Measurements from ENCODE around the gene TTLL11. TPM values are rescaled to one million over a fixed set of nuclear protein-coding genes. Genes with fewer than 3 reads are reported as not detected.
"Not testable (repeated sequence)": the region's sequence is repeated elsewhere in the genome, so short reads cannot be mapped to it uniquely, and the experiment has no call there.

TTLL11 gene
- polyA plus RNA-seq, 3 donors from 2014 or later: 3.1 to 8.3 (median 5.6) TPM

DNA sequence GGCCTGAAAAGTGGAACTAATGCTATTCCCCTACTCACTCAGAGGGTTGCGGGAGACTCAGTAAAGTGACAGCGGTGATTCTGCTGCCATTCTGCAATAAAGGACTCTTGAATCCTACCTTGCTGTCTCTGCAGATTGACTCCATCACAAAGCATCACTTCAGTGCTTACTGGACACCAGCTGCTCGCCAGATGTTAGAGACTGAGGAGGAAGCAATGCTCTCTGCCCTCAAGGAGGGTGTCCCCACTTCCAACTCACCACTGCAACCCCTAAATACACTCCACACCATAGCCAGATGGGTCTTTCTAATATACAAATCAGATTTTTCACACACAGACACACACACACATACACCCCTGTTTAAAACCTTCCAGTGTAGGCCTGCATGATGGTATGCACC lies 21.4 kb downstream of the TTLL11 start:
- Mint-ChIP-seq H3K36me3 (peaks cover 0 to 8% (median 0%) of the 10 kb centered on the region in 3 donors), H3K9me3 (no peaks in the 10 kb centered on the region), H3K27me3 (ENCODE audit: low read depth in 3 of 3) (peaks cover 0 to 3% (median 2%) of the 10 kb centered on the region in 3 donors), H3K4me1 (peaks cover 0 to 4% of the 10 kb centered on the region in 2 donors), H3K4me3 (no peak overlapping the region), H3K27ac (no peak overlapping the region)
- DNase-seq: no peak

DNA sequence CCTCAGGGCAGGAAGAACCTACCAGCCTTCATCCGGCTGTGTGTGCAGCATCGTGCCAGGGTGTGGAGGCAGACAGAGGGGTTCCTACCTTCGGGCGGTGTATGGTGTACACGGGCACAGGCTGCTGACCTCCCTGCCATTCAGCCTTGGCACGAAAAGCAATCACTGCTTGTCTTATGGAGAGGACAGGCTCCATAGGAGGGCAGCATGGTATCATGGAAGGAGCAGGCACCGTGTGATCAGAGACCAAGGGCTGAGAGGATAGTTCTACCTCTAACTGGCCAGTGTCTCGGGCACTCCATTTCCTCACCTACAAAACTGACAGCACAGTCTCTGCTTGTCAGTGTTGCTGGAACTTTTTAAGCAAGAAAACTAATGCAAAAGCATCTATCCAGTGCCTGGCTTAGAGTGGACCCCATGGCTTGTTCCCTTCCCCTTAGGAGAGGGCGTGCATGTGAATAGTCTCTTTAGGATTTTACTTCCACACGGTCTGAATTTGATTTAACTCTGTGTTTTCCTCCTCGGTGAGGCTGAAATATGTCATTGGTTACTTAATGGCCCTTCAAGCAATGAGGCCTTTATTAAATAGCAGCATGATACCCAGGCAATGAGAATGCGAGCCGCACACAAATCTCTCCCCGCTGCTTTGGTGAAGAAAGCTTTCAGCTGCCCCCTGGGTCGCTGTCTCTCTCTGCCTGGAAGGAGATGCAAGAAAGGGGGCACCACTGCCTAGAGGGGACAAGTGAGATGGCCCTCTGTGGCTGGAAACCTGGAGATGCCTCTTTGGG lies 22.2 kb downstream of the TTLL11 start:
- DNase-seq: no peak
- H3K36me3 Mint-ChIP-seq: peaks cover 0 to 4% (median 0%) of the 10 kb centered on the region in 3 donors
- H3K27ac Mint-ChIP-seq: no peak overlapping the region
- H3K9me3 Mint-ChIP-seq: no peaks in the 10 kb centered on the region
- no peak overlapping the region for H3K4me3 Mint-ChIP-seq
- peaks cover 8 to 11% of the 10 kb centered on the region in 2 donors for H3K4me1 Mint-ChIP-seq
- peaks cover 0 to 4% (median 3%) of the 10 kb centered on the region in 3 donors for H3K27me3 Mint-ChIP-seq (ENCODE audit: low read depth in 3 of 3)

DNA sequence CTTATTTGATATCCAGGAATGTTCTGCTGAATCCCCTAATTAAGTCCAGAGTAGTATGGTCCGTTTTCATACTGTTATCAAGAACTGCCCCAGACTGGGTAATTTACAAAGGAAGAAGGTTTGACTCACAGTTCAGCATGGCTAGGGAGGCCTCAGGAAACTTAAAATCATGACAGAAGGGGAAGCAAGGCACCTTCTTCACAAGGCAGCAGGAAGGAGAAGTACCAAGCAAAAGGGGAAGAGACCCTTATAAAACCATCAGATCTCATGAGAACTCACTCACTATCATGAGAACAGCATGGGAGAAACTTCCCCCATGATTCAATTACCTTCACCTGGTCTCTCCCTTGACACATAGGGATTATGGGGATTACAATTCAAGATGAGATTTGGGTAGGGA lies 26.4 kb downstream of the TTLL11 start:
- not testable (repeated sequence) for H3K27me3 Mint-ChIP-seq (ENCODE audit: low read depth in 3 of 3); H3K27ac Mint-ChIP-seq; H3K4me3 Mint-ChIP-seq; H3K36me3 Mint-ChIP-seq; DNase-seq; H3K9me3 Mint-ChIP-seq
- H3K4me1 Mint-ChIP-seq: peaks cover 12 to 17% of the 10 kb centered on the region in 2 donors

DNA sequence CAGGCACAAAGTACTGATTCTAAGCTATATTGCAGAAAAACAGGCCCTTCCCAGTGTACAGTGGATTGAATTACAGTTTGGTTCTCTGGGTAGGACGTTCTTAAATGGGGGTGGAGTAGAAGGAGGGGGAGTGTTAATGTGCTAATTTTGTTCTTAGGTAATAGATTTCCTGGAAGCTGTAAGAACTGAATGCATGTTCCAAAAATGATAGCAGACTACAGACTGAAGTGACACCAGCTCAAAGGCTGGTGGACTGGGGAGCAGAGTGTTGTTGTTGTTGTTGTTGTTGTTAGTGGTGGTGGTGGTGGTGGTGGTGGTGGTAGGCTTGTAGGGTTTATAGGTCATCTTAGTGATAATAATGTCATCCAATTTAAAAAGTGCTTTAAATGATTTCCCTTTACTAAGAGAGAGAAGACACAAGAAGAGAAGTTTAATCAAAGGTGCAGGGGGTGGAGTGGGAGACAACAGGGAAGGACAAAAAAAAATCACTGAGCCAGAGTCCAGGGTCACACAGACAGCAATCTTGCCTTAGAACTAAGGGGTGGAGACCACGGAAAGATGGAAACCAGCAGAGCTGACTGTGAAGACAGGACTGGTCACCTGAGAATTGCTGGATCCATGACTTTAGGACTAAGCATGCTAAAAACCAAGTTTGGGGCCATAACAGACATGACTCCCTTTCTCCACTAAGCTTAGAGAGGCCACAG lies 27.0 kb downstream of the TTLL11 start:
- H3K27me3 Mint-ChIP-seq (ENCODE audit: low read depth in 3 of 3): peaks cover 1 to 3% (median 2%) of the 10 kb centered on the region in 3 donors
- peaks cover 0 to 4% (median 0%) of the 10 kb centered on the region in 3 donors for H3K36me3 Mint-ChIP-seq
- H3K4me1 Mint-ChIP-seq: peaks cover 12 to 17% of the 10 kb centered on the region in 2 donors
- no peak for DNase-seq
- H3K27ac Mint-ChIP-seq: peak overlapping the region in 2 of 6 donors; percentile 21 to 43
- no peak overlapping the region for H3K4me3 Mint-ChIP-seq
- H3K9me3 Mint-ChIP-seq: no peaks in the 10 kb centered on the region

DNA sequence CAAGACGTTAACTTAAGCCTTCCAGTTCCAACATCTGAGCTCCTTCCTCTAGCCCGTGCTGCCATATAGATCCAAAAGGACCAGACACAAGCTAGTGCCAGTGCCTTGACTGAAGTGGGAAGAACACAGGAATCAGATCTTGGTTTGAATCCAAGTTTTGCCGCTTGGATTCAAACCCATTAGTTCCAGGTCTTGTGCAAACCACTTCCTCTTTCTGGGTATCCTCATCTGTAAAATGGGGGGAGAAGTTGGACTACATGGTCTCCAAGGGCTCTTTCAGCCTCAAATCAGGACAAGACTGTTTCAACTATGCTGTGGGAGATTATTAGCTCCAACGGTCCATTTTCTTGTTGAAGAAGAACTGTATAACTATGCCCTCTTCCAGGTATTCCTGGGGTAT lies 32.6 kb downstream of the TTLL11 start:
- Mint-ChIP-seq H3K9me3 (no peaks in the 10 kb centered on the region), H3K27ac (no peak overlapping the region), H3K4me1 (peaks cover 4 to 5% of the 10 kb centered on the region in 2 donors), H3K36me3 (peaks cover 0 to 3% (median 0%) of the 10 kb centered on the region in 3 donors), H3K4me3 (no peak overlapping the region), H3K27me3 (ENCODE audit: low read depth in 3 of 3) (peaks cover 0 to 4% (median 2%) of the 10 kb centered on the region in 3 donors)
- DNase-seq: no peak

DNA sequence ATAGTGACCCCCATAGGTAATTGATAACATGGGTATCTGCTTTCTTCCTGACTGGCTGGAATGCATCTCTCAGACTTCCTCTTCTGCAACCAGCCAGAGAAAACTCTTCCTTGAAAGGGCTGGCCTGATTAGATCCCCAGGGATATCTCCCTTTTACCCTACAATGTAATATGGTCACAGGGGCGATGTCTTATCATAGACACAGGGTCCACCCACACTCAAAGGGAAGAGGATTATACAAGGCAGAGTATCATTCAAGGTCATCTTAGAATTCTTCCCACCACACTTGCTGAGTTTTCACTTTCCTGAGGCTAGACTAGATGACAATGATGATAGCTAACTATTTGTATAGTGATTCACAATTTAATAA lies 33.2 kb downstream of the TTLL11 start:
- no peak for DNase-seq
- Mint-ChIP-seq H3K4me3 (no peak overlapping the region), H3K27me3 (ENCODE audit: low read depth in 3 of 3) (peaks cover 0 to 4% (median 2%) of the 10 kb centered on the region in 3 donors), H3K4me1 (peaks cover 0 to 4% of the 10 kb centered on the region in 2 donors), H3K9me3 (no peaks in the 10 kb centered on the region), H3K36me3 (peaks cover 0 to 3% (median 0%) of the 10 kb centered on the region in 3 donors), H3K27ac (no peak overlapping the region)

DNA sequence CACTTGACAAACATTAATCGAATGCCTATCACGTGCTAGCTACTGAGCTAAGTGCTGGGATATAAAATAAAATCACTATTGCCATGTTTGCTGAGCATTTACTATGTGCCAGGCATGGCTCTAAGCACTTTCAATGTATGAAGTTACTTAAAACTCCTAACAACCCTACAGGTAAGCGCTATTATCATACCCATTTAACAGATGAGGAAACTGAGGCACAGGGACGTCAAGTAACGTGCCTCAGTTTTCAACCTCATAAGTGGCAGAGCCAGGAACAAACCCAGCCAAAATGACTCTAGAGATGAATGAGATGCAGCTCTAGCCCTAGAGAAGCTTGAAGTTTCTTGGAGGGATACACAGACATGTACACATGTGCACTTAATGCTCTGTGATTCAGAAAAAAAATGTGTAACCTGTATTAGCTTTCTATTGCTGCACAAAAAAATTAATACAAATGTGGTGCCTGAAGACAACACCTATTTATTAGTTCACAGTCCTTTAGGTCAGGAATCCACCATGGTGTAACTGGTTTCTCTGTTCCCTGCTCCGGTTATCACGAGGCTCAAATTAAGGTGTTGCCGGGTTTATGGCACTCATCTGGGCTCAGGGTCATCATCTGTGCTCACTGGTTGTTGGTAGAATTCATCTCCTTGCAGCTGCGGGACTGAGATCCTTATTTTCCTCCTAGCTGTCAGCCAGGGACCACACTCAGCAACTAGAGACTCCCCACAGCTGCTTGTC lies 33.7 kb downstream of the TTLL11 start:
- peaks cover 0 to 4% (median 2%) of the 10 kb centered on the region in 3 donors for H3K27me3 Mint-ChIP-seq (ENCODE audit: low read depth in 3 of 3)
- H3K4me1 Mint-ChIP-seq: peaks cover 0 to 2% of the 10 kb centered on the region in 2 donors
- DNase-seq: no peak
- H3K9me3 Mint-ChIP-seq: no peaks in the 10 kb centered on the region
- H3K27ac Mint-ChIP-seq: no peak overlapping the region
- peaks cover 0 to 3% (median 0%) of the 10 kb centered on the region in 3 donors for H3K36me3 Mint-ChIP-seq
- no peak overlapping the region for H3K4me3 Mint-ChIP-seq

DNA sequence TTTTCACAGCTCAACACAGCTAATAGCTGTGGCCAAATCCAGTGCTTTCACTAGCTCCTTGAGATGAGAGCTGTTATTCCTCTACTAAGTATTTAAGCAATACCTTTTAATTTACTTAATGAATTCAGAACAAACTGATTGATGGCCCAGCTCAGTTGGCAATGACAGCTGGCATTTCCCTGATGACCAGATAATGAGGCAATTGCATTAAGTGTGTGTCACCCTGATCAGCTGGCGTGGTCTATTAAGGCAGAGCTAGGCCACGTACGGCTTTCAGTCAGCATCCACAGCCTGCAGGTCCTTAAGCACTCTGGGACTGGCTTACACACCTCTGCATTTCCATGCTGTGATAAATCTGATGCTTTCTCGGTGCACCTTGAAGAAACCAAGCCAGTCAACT lies 34.4 kb downstream of the TTLL11 start:
- Mint-ChIP-seq H3K27ac (no peak overlapping the region), H3K27me3 (ENCODE audit: low read depth in 3 of 3) (peaks cover 0 to 4% (median 2%) of the 10 kb centered on the region in 3 donors), H3K4me3 (no peak overlapping the region), H3K4me1 (peaks cover 0 to 2% of the 10 kb centered on the region in 2 donors), H3K36me3 (peaks cover 0 to 3% (median 0%) of the 10 kb centered on the region in 3 donors), H3K9me3 (no peaks in the 10 kb centered on the region)
- DNase-seq: no peak

DNA sequence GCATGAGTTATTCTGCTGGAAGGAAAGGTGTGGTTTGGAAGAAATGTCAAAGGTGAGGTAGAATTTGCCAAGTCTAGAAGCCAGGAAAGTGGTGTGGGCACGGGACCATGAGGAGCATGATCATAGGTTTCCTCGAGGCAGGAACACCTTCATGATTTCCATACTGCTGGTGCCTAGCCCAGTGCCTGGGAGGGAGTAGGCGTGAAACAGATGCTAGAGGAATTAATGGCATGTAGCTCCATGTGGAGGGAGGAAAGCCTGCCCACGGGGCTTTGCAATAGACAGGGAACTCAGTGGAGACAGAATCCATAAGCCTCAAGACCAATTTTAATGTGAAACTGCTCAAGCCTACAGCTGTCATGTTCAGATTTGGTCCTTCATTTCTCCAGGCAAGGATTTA lies 35.1 kb downstream of the TTLL11 start:
- Mint-ChIP-seq H3K27ac (no peak overlapping the region), H3K27me3 (ENCODE audit: low read depth in 3 of 3) (peaks cover 0 to 4% (median 4%) of the 10 kb centered on the region in 3 donors), H3K36me3 (peaks cover 0 to 3% (median 0%) of the 10 kb centered on the region in 3 donors), H3K4me3 (no peak overlapping the region), H3K9me3 (no peaks in the 10 kb centered on the region), H3K4me1 (peaks cover 5% of the 10 kb centered on the region in 2 donors)
- no peak for DNase-seq

DNA sequence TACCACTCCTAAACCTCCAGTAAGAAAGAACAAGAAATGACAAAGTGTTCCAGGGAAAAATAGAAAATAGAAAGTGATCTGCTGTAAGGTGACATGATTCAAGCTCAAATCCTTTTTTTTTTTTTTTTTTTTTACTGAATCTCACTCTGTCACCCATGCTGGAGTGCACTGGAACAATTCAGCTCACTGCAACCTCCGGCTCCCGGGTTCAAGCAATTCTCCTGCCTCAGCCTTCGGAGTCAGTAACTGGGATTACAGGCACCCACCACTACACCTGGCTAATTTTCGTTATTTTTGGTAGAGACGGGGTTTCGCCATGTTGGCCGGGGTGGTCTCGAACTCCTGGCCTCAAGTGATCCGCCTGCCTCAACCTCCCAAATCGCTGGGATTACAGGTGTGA lies 35.9 kb downstream of the TTLL11 start:
- peaks cover 4% of the 10 kb centered on the region in 3 donors for H3K27me3 Mint-ChIP-seq (ENCODE audit: low read depth in 3 of 3)
- no peaks in the 10 kb centered on the region for H3K9me3 Mint-ChIP-seq
- DNase-seq: no peak
- H3K4me1 Mint-ChIP-seq: peaks cover 13 to 14% of the 10 kb centered on the region in 2 donors
- H3K36me3 Mint-ChIP-seq: peaks cover 0 to 3% (median 0%) of the 10 kb centered on the region in 3 donors
- no peak overlapping the region for H3K27ac Mint-ChIP-seq
- no peak overlapping the region for H3K4me3 Mint-ChIP-seq

DNA sequence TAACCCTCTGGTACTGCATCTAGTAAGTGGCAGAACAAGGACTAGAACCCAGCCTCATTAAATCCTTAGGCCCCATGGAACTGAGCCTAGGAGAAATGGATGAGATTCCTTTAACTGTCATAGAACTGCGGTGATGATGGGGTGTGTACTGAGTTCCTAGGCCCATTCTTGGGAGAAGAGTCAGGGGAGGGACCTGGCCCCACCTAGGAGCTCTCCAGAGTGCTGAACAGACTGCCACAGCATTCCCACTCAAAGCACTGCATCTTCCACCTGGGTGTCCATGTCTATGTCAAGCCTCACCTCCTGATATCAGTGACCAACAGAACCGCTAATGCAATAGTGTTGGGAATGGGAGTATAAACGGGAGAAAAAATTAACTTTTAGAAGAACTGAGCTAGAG lies 36.6 kb downstream of the TTLL11 start:
- Mint-ChIP-seq H3K4me3 (no peak overlapping the region), H3K27me3 (ENCODE audit: low read depth in 3 of 3) (peaks cover 2 to 4% (median 4%) of the 10 kb centered on the region in 3 donors), H3K9me3 (no peaks in the 10 kb centered on the region), H3K4me1 (peaks cover 18 to 20% of the 10 kb centered on the region in 2 donors), H3K36me3 (peaks cover 0 to 3% (median 0%) of the 10 kb centered on the region in 3 donors), H3K27ac (no peak overlapping the region)
- DNase-seq: no peak

DNA sequence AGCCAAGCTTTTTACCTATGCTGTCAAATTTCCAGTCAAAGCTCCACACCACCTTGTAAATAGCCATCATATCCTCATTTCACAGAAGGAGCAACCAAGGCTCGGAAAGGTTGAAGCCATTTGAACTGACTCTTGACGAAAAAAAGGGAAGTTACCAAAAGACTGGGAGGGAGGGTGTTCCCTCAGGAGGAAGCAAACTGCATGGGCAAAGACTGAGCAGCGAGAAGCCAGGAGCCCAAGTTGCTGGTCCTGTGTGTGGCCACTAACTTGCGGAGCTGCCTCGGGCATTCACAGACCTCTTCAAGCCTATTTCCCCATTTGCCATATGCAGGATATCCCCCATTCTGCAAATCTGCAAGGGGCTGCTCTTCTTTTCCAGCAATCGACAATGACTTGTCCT lies 37.4 kb downstream of the TTLL11 start:
- Mint-ChIP-seq H3K36me3 (peaks cover 0 to 3% (median 0%) of the 10 kb centered on the region in 3 donors), H3K9me3 (no peaks in the 10 kb centered on the region)

DNA sequence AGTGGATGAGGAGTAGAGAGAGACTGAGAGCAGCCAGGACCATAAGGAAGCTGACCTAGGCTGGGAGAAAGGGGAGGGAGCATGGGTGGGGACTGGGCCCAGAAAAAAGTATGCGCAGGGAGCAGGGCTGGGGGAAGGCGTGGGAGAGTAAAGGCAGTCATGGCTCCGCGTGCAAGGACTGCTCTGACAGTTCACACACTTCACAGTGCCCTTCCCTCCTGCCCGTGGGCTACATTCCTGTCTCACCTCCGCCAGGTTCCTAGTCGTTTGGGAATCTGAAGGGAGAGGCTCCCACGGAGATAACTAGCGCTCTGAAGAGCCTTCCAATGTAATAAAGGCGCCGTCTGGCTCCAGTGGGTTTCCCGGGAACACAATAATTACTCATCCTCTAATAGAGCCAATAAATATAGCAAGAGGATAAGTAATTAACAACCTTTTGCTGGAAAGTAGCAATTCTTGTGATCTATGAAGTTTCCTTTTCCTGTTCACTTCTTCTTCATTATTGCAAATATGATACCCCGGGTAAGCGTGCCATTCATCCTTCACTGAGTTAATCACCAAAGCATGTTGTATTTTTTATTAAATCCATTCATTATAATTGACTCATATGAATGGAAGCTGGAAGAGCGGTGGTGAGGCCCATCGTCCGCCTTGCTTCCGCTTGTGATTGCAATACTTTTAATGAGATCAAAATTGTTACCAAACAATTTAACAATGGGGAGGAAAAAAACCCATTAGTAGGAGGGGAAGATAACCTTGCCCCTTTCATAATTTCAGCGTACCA lies 39.3 kb downstream of the TTLL11 start:
- H3K27ac Mint-ChIP-seq: no peak overlapping the region
- no peak overlapping the region for H3K4me3 Mint-ChIP-seq
- DNase-seq: no peak
- H3K36me3 Mint-ChIP-seq: peaks cover 0 to 3% (median 0%) of the 10 kb centered on the region in 3 donors
- H3K9me3 Mint-ChIP-seq: no peaks in the 10 kb centered on the region
- peaks cover 0 to 4% (median 4%) of the 10 kb centered on the region in 3 donors for H3K27me3 Mint-ChIP-seq (ENCODE audit: low read depth in 3 of 3)
- peaks cover 28 to 30% of the 10 kb centered on the region in 2 donors for H3K4me1 Mint-ChIP-seq

More for the DNA sequence above, 37.4 kb downstream of the TTLL11 start:
- Mint-ChIP-seq H3K27ac (peak overlapping the region in 1 of 6 donors; percentile 2), H3K4me3 (no peak overlapping the region), H3K4me1 (peaks cover 25 to 28% of the 10 kb centered on the region in 2 donors), H3K27me3 (ENCODE audit: low read depth in 3 of 3) (peaks cover 2 to 4% (median 4%) of the 10 kb centered on the region in 3 donors)
- no peak for DNase-seq

Measured in immature natural killer cell (primary cell).